MCF 10A (cell line): ENCODE results near the gene UBE2J1. TPM values are rescaled to one million over a fixed set of nuclear protein-coding genes. Genes with fewer than 3 reads are reported as not detected.

Experiments used
- BruUV-seq: library from RNA; stranded (reverse); fragments of 400-500 nt; replicated peaks from 2 replicates; lab custom pipeline; 2021; lab: Mats Ljungman, UMichigan
- CTCF ChIA-PET: fragments of 300-600 bp; sonication (Branson Sonifier 250); formaldehyde crosslinking; extraction: SDS; loops from one replicate; lab custom pipeline; 2021; ENCODE audit warnings: antibody characterized with exemption, inconsistent platforms; lab: Yijun Ruan, JAX
- POLR2A ChIA-PET: fragments of 300-600, 350-650 bp; sonication (Branson Sonifier 250); formaldehyde crosslinking; extraction: SDS; loops from one replicate; lab custom pipeline; 2020; ENCODE audit warnings: antibody characterized with exemption, inconsistent platforms; lab: Yijun Ruan, JAX
- DNase-seq: peaks from one replicate; pipeline ENCODE4 v3.0.0-alpha.2; 2018; ENCODE audit not compliant: unreplicated experiment
- H3K27ac Mint-ChIP-seq: one replicate; pipeline ENCODE4 v1.8.0; 2022; ENCODE audit warnings: mild to moderate bottlenecking, low read depth, mixed read lengths; ENCODE audit not compliant: unreplicated experiment
- H3K27me3 Mint-ChIP-seq: one replicate; pipeline ENCODE4 v1.8.0; 2022; ENCODE audit warnings: mixed read lengths; ENCODE audit not compliant: insufficient read depth, unreplicated experiment
- H3K36me3 Mint-ChIP-seq: one replicate; pipeline ENCODE4 v1.8.0; 2022; ENCODE audit warnings: mild to moderate bottlenecking, moderate library complexity, mixed read lengths; ENCODE audit not compliant: insufficient read depth, unreplicated experiment
- H3K4me1 Mint-ChIP-seq: one replicate; pipeline ENCODE4 v1.8.0; 2022; ENCODE audit warnings: mixed read lengths; ENCODE audit not compliant: insufficient read depth, unreplicated experiment
- H3K4me3 Mint-ChIP-seq: one replicate; pipeline ENCODE4 v1.8.0; 2022; ENCODE audit warnings: mild to moderate bottlenecking, moderate library complexity, mixed read lengths; ENCODE audit not compliant: unreplicated experiment
- H3K9me3 Mint-ChIP-seq: one replicate; pipeline ENCODE4 v1.8.0; 2022; ENCODE audit warnings: mixed read lengths; ENCODE audit not compliant: unreplicated experiment
- CTCF ChIP-seq: fragments of 200-600 bp; IDR thresholded peaks from one replicate; pipeline ENCODE4 v1.8.0; 2022; ENCODE audit warnings: antibody characterized with exemption, mild to moderate bottlenecking; ENCODE audit not compliant: unreplicated experiment
- intact Hi-C: fragments of 100-400 bp; cut with micrococcal nuclease; formaldehyde crosslinking; loops from 2 replicates; pipeline ENCODE4 v1.14.1; 2022
- total RNA-seq: library from RNA; stranded (reverse); gene quantifications from 2 replicates; pipeline ENCODE4 v1.2.3, GENCODE V29; 2022

The UBE2J1 gene
- total RNA-seq, 1 experiment from 2014 or later = 39.0 TPM

- CTCF ChIA-PET = interaction anchor here (0.6 kb wide), 1 partner anchor 239 kb away, joined by 3 read pairs; no protein-coding TSS in a partner anchor
- no peak for DNase-seq
- Mint-ChIP-seq H3K27me3 (peaks cover 61% of the 10 kb centered on the region), H3K27ac (no peak overlapping the region), H3K4me1 (no peaks in the 10 kb centered on the region), H3K4me3 (no peak overlapping the region), H3K36me3 (no peaks in the 10 kb centered on the region), H3K9me3 (no peaks in the 10 kb centered on the region)
- no peak for TF ChIP-seq CTCF
- BruUV-seq = no TSS peak
- POLR2A ChIA-PET = interaction anchor here (0.5 kb wide), 1 partner anchor 707 kb away, joined by 3 read pairs; no protein-coding TSS in a partner anchor
- intact Hi-C loops = no loop called here
Measured at GRCh38 chr6:89278956-89279355, 73.6 kb downstream of the UBE2J1 start.

Other genes starting within 250 kb of the UBE2J1 start
- 1.1 and 1.2 TPM in 2 replicates for gene SRSF12, start 234.7 kb downstream of the UBE2J1 start, total RNA-seq
- 9.9 and 11.9 TPM in 2 replicates for gene PM20D2, start 206.7 kb downstream of the UBE2J1 start, total RNA-seq
- not detected in 2 replicates for gene GABRR1, start 135.4 kb downstream of the UBE2J1 start, total RNA-seq
- not detected in 2 replicates for gene GABRR2, start 37.4 kb downstream of the UBE2J1 start, total RNA-seq
- 0.33 and 0.49 TPM in 2 replicates for gene RRAGD, start 59.6 kb upstream of the UBE2J1 start, total RNA-seq
- gene ANKRD6, start 80.4 kb upstream of the UBE2J1 start, total RNA-seq = 1.0 and 2.1 TPM in 2 replicates